Activated CD4-positive, alpha-beta memory T cell treated with anti-CD3 and anti-CD28 coated beads, Interleukin-2, amount 10 ng/mL, durations not matched to agents 7 days and 5 days (primary cell): Measurements from ENCODE around the gene ARSK. TPM values are rescaled to one million over a fixed set of nuclear protein-coding genes. Genes with fewer than 3 reads are reported as not detected.

Source experiments
- CTCF ChIA-PET: fragments of 350-600 bp; sonication (Branson Sonifier 250); formaldehyde crosslinking; loops from one replicate; lab custom pipeline; 2021; ENCODE audit warnings: antibody characterized with exemption, inconsistent platforms; lab: Charles Lee
- POLR2A ChIA-PET: fragments of 350-600 bp; sonication (Branson Sonifier 250); formaldehyde crosslinking; loops from one replicate; lab custom pipeline; 2021; ENCODE audit warnings: antibody characterized with exemption; lab: Charles Lee
- DNase-seq: peaks from one replicate; pipeline ENCODE4 v3.0.0-alpha.2; 2020
- H3K27ac Mint-ChIP-seq: one replicate; pipeline ENCODE4 v1.8.0; 2021; ENCODE audit warnings: mild to moderate bottlenecking, mixed read lengths
- H3K27me3 Mint-ChIP-seq: one replicate; pipeline ENCODE4 v1.8.0; 2021; ENCODE audit warnings: mixed read lengths
- H3K36me3 Mint-ChIP-seq: one replicate; pipeline ENCODE4 v1.8.0; 2021; ENCODE audit warnings: low read depth, mixed read lengths
- H3K4me1 Mint-ChIP-seq: one replicate; pipeline ENCODE4 v1.8.0; 2021; ENCODE audit warnings: mixed read lengths
- H3K4me3 Mint-ChIP-seq: one replicate; pipeline ENCODE4 v1.8.0; 2021; ENCODE audit warnings: mild to moderate bottlenecking, mixed read lengths
- H3K9me3 Mint-ChIP-seq: one replicate; pipeline ENCODE4 v1.8.0; 2021; ENCODE audit warnings: mixed read lengths
- total RNA-seq, 2 experiments: library from RNA; stranded (reverse); gene quantifications; one replicate each; pipeline ENCODE4 v1.2.3, GENCODE V29; 2021

ARSK gene
- total RNA-seq: 1 to 10 TPM; 4.4 to 4.8 TPM

DNA sequence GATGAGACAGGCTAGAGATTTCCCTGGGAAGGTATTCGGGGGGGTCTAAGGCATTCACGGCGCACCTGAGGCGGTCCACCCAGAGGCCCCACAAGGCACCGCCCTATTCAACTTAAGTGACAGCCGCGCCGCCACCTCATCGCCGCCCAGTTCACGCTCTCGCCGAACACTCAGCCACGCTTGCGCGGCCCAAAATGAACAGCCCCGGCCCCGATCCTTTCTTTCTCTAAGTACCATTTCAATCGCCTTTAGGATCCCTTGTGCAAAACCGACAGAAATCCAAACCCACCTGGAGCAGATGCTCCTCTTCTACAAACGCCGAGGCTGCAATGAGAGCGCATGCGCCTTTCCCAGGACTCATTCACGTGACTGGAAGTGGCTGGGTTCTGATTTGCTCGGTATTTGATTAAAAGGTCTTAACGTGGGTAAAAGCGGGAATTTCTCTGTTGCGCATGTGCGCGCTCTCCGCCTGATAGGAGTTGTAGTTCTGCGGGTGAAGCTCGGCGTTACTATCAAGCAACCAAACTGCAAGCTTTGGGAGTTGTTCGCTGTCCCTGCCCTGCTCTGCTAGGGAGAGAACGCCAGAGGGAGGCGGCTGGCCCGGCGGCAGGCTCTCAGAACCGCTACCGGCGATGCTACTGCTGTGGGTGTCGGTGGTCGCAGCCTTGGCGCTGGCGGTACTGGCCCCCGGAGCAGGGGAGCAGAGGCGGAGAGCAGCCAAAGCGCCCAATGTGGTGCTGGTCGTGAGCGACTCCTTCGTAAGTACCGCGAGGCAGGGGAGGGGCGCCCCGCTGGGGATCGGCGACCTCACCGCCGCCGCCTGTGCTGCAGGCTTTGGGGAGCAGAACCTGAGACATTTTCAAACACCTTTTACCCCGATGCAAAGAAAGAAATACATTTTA is at the start of gene ARSK, which contains the start of gene SKIC3:
TSS of gene ARSK (plus strand) at position 455 of the 902 bp plus-strand sequence. CDS start at position 633, 178 bp downstream.
TSS of gene SKIC3 (minus strand) at position 331 of the 902 bp plus-strand sequence. CDS start 7,827 bp downstream, outside the sequence.
- ChIA-PET CTCF (interaction anchor here (0.7 to 2.6 kb wide), 4 partner anchors 9 to 109 kb away, joined by 3 to 7 read pairs (median 4); no protein-coding TSS in a partner anchor), POLR2A (interaction anchor here (0.9 to 2.9 kb wide), 11 partner anchors 9 to 207 kb away, joined by 3 to 11 read pairs (median 5); partner anchors contain the start of gene RFESD)
- Mint-ChIP-seq H3K4me1 (peaks cover 42% of the 10 kb centered on the region), H3K9me3 (no peaks in the 10 kb centered on the region), H3K36me3 (peaks cover 16% of the 10 kb centered on the region), H3K4me3 (peak within 1 kb of the TSS; percentile 88), H3K27ac (peak within 1 kb of the TSS; percentile 74), H3K27me3 (no peaks in the 10 kb centered on the region)
- peak; percentile 92 for DNase-seq

DNA sequence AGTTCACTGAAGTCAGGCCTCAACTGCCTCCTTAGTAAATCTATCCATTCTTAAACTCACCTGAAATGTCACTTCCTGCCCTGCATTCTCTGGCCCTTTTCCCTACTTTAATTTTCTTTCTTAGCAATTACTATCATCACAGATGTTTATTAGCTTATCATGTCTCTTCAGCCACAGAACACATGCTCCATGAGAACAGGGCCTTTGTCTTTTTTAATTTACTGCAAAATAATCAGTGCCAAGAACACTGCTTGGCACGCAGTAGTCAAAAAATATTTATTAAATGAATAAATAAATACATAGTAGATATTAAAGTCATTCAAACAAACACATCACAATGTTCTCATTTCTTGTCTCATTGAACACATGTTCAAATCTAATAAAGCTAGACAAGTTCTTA is 46.4 kb upstream of the ARSK start:
- no peaks in the 10 kb centered on the region for H3K9me3 Mint-ChIP-seq
- no peak for DNase-seq
- H3K4me1 Mint-ChIP-seq: no peaks in the 10 kb centered on the region
- no peaks in the 10 kb centered on the region for H3K27me3 Mint-ChIP-seq
- no peak overlapping the region for H3K4me3 Mint-ChIP-seq
- POLR2A ChIA-PET: no interaction called here
- peaks cover 50% of the 10 kb centered on the region for H3K36me3 Mint-ChIP-seq
- no peak overlapping the region for H3K27ac Mint-ChIP-seq
- CTCF ChIA-PET: no interaction called here

- Mint-ChIP-seq H3K27me3 (no peaks in the 10 kb centered on the region), H3K27ac (no peak overlapping the region), H3K36me3 (peaks cover 61% of the 10 kb centered on the region), H3K4me1 (no peaks in the 10 kb centered on the region), H3K4me3 (no peak overlapping the region), H3K9me3 (no peaks in the 10 kb centered on the region)
- no peak for DNase-seq
- POLR2A ChIA-PET: no interaction called here
- CTCF ChIA-PET: no interaction called here
Measured at GRCh38 chr5:95511606-95512005, 43.3 kb upstream of the ARSK start.

DNA sequence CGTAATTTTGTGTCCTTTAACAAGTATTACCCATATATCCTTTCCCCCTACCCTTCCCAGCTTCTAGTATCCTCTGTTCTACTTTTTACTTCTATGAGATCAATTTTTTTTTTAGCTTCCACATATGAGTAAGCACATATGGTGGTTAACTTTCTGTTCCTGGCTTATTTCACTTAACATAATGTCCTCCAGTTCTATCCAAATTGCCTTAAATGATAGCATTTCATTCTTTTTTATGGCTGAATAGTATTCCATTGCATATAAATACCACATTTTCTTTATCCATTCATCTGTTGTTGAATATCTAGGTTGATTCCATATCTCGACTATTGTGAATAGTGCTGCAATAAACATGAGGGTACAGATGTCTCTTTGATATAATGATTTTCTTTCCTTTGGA is 36.5 kb upstream of the ARSK start:
- no peaks in the 10 kb centered on the region for H3K4me1 Mint-ChIP-seq
- H3K27ac Mint-ChIP-seq: no peak overlapping the region
- H3K9me3 Mint-ChIP-seq: no peaks in the 10 kb centered on the region
- H3K36me3 Mint-ChIP-seq: peaks cover 52% of the 10 kb centered on the region
- H3K4me3 Mint-ChIP-seq: no peak overlapping the region
- POLR2A ChIA-PET: no interaction called here
- no peak for DNase-seq
- CTCF ChIA-PET: no interaction called here
- no peaks in the 10 kb centered on the region for H3K27me3 Mint-ChIP-seq

DNA sequence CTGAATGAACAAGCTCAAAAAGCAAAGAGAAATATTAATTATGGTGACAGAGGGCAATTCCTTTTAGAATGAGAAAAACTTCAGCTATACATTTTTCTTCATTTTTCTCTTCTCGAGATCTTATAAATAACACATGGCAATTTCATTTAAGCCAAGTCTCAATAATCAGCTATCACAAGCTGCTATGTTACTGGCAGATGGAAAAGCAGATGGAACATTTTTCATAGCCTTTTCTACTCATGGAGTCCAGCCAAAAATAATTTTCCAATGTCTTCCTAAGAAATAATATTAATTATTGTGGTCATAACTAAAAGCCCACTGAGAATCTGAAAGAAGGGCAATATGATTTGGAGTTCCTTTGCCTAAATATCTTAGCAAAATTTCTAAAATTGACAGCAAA is 35.8 kb upstream of the ARSK start:
- Mint-ChIP-seq H3K4me3 (no peak overlapping the region), H3K27ac (no peak overlapping the region), H3K36me3 (peaks cover 50% of the 10 kb centered on the region), H3K27me3 (no peaks in the 10 kb centered on the region), H3K4me1 (no peaks in the 10 kb centered on the region), H3K9me3 (no peaks in the 10 kb centered on the region)
- CTCF ChIA-PET: no interaction called here
- POLR2A ChIA-PET: no interaction called here
- no peak for DNase-seq

GRCh38 chr5:95519681-95520080 is 35.2 kb upstream of the ARSK start:
- no peaks in the 10 kb centered on the region for H3K9me3 Mint-ChIP-seq
- no peak overlapping the region for H3K4me3 Mint-ChIP-seq
- no peak for DNase-seq
- peaks cover 50% of the 10 kb centered on the region for H3K36me3 Mint-ChIP-seq
- ChIA-PET POLR2A (no interaction called here), CTCF (no interaction called here)
- H3K27ac Mint-ChIP-seq: no peak overlapping the region
- H3K27me3 Mint-ChIP-seq: no peaks in the 10 kb centered on the region
- no peaks in the 10 kb centered on the region for H3K4me1 Mint-ChIP-seq

DNA sequence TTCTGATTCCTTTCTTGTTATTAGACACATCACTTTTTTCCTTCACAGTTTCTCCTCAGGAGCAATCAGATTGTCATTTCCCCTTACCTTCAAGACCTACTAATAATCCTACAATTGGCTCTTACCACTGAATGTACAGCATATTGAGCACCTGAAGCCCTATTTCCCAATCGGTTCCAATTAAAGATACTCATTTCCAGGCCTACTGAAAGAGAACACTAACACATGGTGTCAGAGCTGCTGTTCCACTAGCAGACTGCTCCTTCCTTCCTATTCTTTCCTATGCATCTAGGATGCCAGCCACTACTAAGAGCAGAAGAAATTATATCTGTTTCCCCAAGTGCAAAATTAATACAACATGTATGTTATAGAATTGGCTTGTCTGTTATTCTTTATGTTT is 34.7 kb upstream of the ARSK start:
- POLR2A ChIA-PET: no interaction called here
- H3K36me3 Mint-ChIP-seq: peaks cover 45% of the 10 kb centered on the region
- H3K27ac Mint-ChIP-seq: no peak overlapping the region
- no peaks in the 10 kb centered on the region for H3K4me1 Mint-ChIP-seq
- H3K27me3 Mint-ChIP-seq: no peaks in the 10 kb centered on the region
- no peaks in the 10 kb centered on the region for H3K9me3 Mint-ChIP-seq
- H3K4me3 Mint-ChIP-seq: no peak overlapping the region
- CTCF ChIA-PET: no interaction called here
- no peak for DNase-seq

GRCh38 chr5:95524423-95524822 is 30.5 kb upstream of the ARSK start:
- DNase-seq: no peak
- ChIA-PET POLR2A (no interaction called here), CTCF (no interaction called here)
- no peak overlapping the region for H3K27ac Mint-ChIP-seq
- no peaks in the 10 kb centered on the region for H3K9me3 Mint-ChIP-seq
- no peak overlapping the region for H3K4me3 Mint-ChIP-seq
- peaks cover 51% of the 10 kb centered on the region for H3K36me3 Mint-ChIP-seq
- H3K4me1 Mint-ChIP-seq: no peaks in the 10 kb centered on the region
- H3K27me3 Mint-ChIP-seq: no peaks in the 10 kb centered on the region

DNA sequence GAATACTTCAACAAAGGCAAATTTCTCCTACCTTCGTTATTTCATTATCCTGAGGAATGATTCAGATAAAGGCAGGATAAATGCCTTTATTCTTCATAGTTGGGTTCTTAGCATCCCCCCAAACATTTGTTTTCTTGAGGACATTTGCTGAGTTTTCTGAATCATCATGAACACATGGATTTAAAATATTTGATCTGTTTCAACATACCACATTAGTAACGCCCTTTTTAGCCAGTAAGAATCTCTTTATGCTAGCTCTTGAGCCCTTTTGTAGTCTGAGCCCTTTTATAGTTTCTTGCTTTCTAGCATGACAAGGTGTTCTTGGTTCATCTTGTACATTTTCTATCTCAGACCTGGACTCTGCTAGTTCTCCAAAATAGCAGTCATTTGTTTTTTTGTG is 28.0 kb upstream of the ARSK start:
- no peak overlapping the region for H3K4me3 Mint-ChIP-seq
- no peaks in the 10 kb centered on the region for H3K27me3 Mint-ChIP-seq
- H3K9me3 Mint-ChIP-seq: no peaks in the 10 kb centered on the region
- CTCF ChIA-PET: interaction anchor here (0.5 kb wide), 1 partner anchor 9 kb away, joined by 3 read pairs; no protein-coding TSS in a partner anchor
- H3K27ac Mint-ChIP-seq: no peak overlapping the region
- H3K36me3 Mint-ChIP-seq: peaks cover 46% of the 10 kb centered on the region
- POLR2A ChIA-PET: no interaction called here
- no peaks in the 10 kb centered on the region for H3K4me1 Mint-ChIP-seq
- DNase-seq: no peak

DNA sequence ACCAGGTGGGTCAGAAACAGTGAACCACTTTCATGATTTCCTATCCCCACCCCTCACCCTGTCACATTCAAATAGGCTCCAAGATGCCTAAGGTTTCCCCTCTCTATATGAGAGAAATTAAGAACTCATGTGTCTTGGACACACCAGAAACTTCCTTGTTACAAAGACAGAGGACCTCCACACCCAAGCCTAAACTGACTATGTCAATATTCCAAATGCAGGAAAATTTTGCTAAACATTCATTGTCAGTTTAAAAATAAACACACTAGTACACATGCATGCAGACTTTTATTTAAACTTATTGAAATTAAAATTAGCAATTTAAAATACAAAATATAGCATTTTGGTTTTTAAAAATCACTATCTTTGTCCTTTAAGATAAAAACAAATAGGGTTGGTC is 26.3 kb upstream of the ARSK start:
- Mint-ChIP-seq H3K4me3 (no peak overlapping the region), H3K9me3 (no peaks in the 10 kb centered on the region), H3K36me3 (peaks cover 52% of the 10 kb centered on the region), H3K27me3 (no peaks in the 10 kb centered on the region), H3K4me1 (peaks cover 3% of the 10 kb centered on the region), H3K27ac (no peak overlapping the region)
- ChIA-PET POLR2A (no interaction called here), CTCF (no interaction called here)
- DNase-seq: no peak

- Mint-ChIP-seq H3K27ac (no peak overlapping the region), H3K9me3 (no peaks in the 10 kb centered on the region), H3K4me3 (no peak overlapping the region), H3K27me3 (no peaks in the 10 kb centered on the region), H3K4me1 (peaks cover 9% of the 10 kb centered on the region), H3K36me3 (peaks cover 65% of the 10 kb centered on the region)
- ChIA-PET POLR2A (no interaction called here), CTCF (no interaction called here)
- DNase-seq: no peak
Measured at GRCh38 chr5:95530416-95530815, 24.5 kb upstream of the ARSK start.

DNA sequence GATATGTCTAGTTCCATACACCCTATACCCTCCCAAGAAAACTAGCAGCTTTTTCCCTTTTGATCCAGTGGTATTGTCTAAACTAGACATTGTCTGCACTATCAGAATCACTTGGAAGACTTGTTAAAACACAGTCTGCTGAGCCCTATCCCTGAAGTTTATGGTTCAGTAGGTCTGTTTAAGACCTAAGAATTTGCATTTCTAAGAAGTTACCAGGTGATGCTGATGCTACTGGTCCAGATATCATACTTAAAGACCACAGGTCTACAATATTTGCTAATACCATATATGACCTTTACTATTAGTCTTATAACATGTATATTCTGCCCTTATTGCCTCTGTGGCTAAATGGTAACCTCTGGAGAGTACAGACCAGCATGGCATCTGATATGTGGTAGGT is 23.4 kb upstream of the ARSK start:
- DNase-seq: no peak
- peaks cover 9% of the 10 kb centered on the region for H3K4me1 Mint-ChIP-seq
- H3K4me3 Mint-ChIP-seq: no peak overlapping the region
- no peaks in the 10 kb centered on the region for H3K27me3 Mint-ChIP-seq
- CTCF ChIA-PET: interaction anchor here (1.0 kb wide), 1 partner anchor 17 kb away, joined by 3 read pairs; no protein-coding TSS in a partner anchor
- H3K27ac Mint-ChIP-seq: no peak overlapping the region
- POLR2A ChIA-PET: no interaction called here
- no peaks in the 10 kb centered on the region for H3K9me3 Mint-ChIP-seq
- H3K36me3 Mint-ChIP-seq: peaks cover 59% of the 10 kb centered on the region

GRCh38 chr5:95532415-95532814 is 22.5 kb upstream of the ARSK start:
- Mint-ChIP-seq H3K36me3 (peaks cover 61% of the 10 kb centered on the region), H3K27me3 (no peaks in the 10 kb centered on the region), H3K4me3 (no peak overlapping the region), H3K27ac (no peak overlapping the region), H3K9me3 (no peaks in the 10 kb centered on the region), H3K4me1 (peaks cover 9% of the 10 kb centered on the region)
- CTCF ChIA-PET: interaction anchor here (1.0 kb wide), 1 partner anchor 17 kb away, joined by 3 read pairs; no protein-coding TSS in a partner anchor
- no peak for DNase-seq
- POLR2A ChIA-PET: no interaction called here
